Uterus (tissue), 2 donors: ENCODE measurements around the gene USP32.

ENCODE experiments used
- POLR2A ChIP-seq, 2 donors: fragments of 450-650 bp; IDR thresholded peaks; one replicate each; pipeline ENCODE4 v1.6.1; 2016; ENCODE audit warnings: antibody characterized with exemption in 2 of 2, mild to moderate bottlenecking in 1 of 2, moderate library complexity in 1 of 2
- TF ChIP-seq, protein P1 (sequence below), 4 experiments: fragments of 200-600 bp in 2 of 4; fragments of 450-650 bp in 2 of 4; sonication (generic) in 2 of 4; IDR thresholded peaks; one replicate each; pipeline ENCODE4 v1.5.1; 2016 to 2019; ENCODE audit warnings: antibody characterized with exemption in 4 of 4, mild to moderate bottlenecking in 2 of 4, moderate library complexity in 1 of 4

DNA sequence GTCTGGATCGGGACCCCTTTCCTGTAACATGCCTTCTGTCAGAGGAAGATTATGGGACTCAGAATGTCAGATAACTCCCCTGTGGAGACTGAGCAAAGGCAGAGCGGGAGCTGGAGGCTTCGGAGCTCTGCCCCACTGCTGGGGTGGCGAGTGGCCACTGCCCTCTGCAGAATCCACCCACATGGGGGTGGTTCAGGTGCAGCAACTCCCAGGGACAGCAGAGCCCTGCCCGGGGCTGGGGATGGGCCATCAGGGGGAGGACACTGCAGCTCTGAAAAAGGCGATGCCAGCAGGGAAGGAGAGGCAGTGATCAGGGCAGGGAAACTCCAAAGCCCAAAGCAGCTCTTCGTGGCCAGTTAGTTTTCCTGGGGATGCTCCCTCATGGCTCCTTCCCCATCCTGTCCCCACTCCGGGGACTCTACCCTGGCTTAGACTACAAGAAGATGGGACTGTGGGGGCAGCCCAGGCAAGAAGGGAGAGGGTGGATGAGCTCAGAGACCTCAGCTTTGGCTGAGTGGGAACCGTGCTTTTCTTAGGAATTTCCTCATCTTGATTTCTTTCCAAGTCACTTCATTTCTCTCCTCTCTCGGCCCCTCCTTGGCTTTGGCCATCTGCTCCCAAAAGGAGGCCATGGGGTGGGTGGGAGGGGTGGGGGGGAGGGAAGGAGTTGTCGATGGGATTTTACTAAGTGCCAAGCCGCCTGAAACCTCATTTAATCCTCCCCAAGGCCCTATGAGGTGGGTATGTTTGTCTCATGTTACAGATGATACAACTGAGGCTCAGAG lies 238.1 kb downstream of the USP32 start:
- TF ChIP-seq, protein P1, sequence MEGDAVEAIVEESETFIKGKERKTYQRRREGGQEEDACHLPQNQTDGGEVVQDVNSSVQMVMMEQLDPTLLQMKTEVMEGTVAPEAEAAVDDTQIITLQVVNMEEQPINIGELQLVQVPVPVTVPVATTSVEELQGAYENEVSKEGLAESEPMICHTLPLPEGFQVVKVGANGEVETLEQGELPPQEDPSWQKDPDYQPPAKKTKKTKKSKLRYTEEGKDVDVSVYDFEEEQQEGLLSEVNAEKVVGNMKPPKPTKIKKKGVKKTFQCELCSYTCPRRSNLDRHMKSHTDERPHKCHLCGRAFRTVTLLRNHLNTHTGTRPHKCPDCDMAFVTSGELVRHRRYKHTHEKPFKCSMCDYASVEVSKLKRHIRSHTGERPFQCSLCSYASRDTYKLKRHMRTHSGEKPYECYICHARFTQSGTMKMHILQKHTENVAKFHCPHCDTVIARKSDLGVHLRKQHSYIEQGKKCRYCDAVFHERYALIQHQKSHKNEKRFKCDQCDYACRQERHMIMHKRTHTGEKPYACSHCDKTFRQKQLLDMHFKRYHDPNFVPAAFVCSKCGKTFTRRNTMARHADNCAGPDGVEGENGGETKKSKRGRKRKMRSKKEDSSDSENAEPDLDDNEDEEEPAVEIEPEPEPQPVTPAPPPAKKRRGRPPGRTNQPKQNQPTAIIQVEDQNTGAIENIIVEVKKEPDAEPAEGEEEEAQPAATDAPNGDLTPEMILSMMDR (IDR thresholded peaks at IDR 0.05): no peak
- TF ChIP-seq POLR2A (IDR thresholded peaks at IDR 0.05): no peak
